Mucosa of descending colon (tissue), 3 donors: ENCODE data around the gene SLC15A3. TPM values are rescaled to one million over a fixed set of nuclear protein-coding genes. Genes with fewer than 3 reads are reported as not detected.
A peak's percentile ranks its signal among the peaks of the same experiment; 100 is the strongest.

Experiments used
- ATAC-seq: fragments of 200-7000 bp; cut with Tn5 transposase; one replicate; pipeline ENCODE4 v1.9.1; 2020; ENCODE audit warnings: mild to moderate bottlenecking, moderate library complexity
- DNase-seq, 3 donors: peaks; one replicate each; pipeline ENCODE4 v3.0.0-alpha.2; 2020
- H3K36me3 ChIP-seq: fragments of 200-600 bp; one replicate; pipeline ENCODE4 v1.8.0; 2021; ENCODE audit warnings: low read depth, mild to moderate bottlenecking
- H3K4me1 ChIP-seq: fragments of 200-600 bp; one replicate; pipeline ENCODE4 v1.8.0; 2021; ENCODE audit warnings: low read depth, mild to moderate bottlenecking
- H3K4me3 ChIP-seq: fragments of 200-600 bp; one replicate; pipeline ENCODE4 v1.8.0; 2021; ENCODE audit warnings: mild to moderate bottlenecking
- H3K9me3 ChIP-seq: fragments of 200-600 bp; one replicate; pipeline ENCODE4 v1.8.0; 2021; ENCODE audit warnings: mild to moderate bottlenecking
- intact Hi-C, 2 donors: fragments of 100-400 bp; cut with DNase I in 1 of 2; cut with micrococcal nuclease in 1 of 2; formaldehyde crosslinking; loops; one replicate each; pipeline versions ENCODE4 v1.11.0 to v1.11.1; 2022; cut with DNase I, micrococcal nuclease
- total RNA-seq, 3 donors: library from RNA; stranded (reverse); fragmentation: NEBNext Ultra II Directional in 2 of 3; extraction: Animal tissue kit (Norgen Biotek cat#: 25700) in 2 of 3; gene quantifications; one replicate each; pipeline versions ENCODE4 v1.2.1 to v1.2.4, GENCODE V29; 2021 to 2023
- TF ChIP-seq, protein P1 (sequence below): fragments of 200-600 bp; IDR thresholded peaks from one replicate; pipeline ENCODE4 v1.8.0; 2022; ENCODE audit warnings: antibody characterized with exemption, mild to moderate bottlenecking
- donor health status: DM: no; HTN: no; CAD: no; lungs with moderate emphysema.
- donor health status: DM: no; HTN: no; CAD: no.
- donor health status: DM: no; HTN: yes; CAD: no.

The SLC15A3 gene
- total RNA-seq, 3 donors from 2014 or later: 6.2 to 36.8 (median 18.4) TPM

DNA sequence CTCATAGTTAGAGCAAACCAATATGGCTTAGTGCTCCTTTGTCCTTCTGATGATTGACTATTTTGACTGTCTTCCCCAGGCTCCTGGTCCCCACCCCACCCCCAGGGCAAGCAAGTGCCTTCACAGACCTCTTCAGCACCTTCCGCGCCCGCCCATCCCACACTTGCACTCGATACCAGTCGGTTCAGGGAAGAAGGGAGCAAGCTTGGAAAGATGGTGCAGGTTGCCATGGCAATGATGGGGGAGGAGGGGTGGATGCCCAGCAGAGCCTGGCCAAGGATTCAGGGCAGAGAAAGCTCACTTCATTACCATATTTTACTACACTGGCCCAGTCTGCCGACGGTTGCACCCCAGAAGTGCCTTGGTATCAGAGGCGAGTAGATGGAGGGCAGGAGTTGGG, 25.5 kb downstream of the SLC15A3 start:
- intact Hi-C loops: no loop called here
- H3K4me1 ChIP-seq: peaks cover 17% of the 10 kb centered on the region
- ATAC-seq (no peak), DNase-seq (no peak)
- peaks cover 2% of the 10 kb centered on the region for H3K36me3 ChIP-seq
- H3K9me3 ChIP-seq: no peaks in the 10 kb centered on the region
- TF ChIP-seq, protein P1, sequence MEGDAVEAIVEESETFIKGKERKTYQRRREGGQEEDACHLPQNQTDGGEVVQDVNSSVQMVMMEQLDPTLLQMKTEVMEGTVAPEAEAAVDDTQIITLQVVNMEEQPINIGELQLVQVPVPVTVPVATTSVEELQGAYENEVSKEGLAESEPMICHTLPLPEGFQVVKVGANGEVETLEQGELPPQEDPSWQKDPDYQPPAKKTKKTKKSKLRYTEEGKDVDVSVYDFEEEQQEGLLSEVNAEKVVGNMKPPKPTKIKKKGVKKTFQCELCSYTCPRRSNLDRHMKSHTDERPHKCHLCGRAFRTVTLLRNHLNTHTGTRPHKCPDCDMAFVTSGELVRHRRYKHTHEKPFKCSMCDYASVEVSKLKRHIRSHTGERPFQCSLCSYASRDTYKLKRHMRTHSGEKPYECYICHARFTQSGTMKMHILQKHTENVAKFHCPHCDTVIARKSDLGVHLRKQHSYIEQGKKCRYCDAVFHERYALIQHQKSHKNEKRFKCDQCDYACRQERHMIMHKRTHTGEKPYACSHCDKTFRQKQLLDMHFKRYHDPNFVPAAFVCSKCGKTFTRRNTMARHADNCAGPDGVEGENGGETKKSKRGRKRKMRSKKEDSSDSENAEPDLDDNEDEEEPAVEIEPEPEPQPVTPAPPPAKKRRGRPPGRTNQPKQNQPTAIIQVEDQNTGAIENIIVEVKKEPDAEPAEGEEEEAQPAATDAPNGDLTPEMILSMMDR: no peak
- no peak overlapping the region for H3K4me3 ChIP-seq

DNA sequence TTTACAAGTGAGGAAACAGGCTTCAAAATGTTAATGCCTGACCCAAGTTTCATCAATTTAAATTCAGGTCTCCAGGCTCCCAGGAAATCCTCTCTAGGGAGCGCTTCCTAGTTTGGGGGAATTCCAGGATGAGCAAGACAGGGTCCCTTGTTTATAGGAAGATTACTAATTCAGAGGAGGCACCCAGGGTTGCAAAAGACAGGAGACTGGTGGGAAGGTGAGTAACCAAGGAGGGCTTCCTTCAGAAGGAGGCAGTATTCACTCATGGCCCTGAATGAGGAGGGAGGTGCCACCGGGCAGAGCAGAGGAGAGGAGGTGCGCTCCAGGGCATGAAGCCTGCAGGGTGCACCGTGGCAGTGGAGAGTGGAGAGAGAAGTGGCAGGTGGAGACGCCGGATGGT, 26.1 kb downstream of the SLC15A3 start:
- TF ChIP-seq, protein P1: no peak
- Histone ChIP-seq H3K9me3 (no peaks in the 10 kb centered on the region), H3K36me3 (peaks cover 3% of the 10 kb centered on the region), H3K4me3 (no peak overlapping the region), H3K4me1 (peaks cover 17% of the 10 kb centered on the region)
- intact Hi-C loops: no loop called here
- no peak for DNase-seq
- no peak for ATAC-seq

DNA sequence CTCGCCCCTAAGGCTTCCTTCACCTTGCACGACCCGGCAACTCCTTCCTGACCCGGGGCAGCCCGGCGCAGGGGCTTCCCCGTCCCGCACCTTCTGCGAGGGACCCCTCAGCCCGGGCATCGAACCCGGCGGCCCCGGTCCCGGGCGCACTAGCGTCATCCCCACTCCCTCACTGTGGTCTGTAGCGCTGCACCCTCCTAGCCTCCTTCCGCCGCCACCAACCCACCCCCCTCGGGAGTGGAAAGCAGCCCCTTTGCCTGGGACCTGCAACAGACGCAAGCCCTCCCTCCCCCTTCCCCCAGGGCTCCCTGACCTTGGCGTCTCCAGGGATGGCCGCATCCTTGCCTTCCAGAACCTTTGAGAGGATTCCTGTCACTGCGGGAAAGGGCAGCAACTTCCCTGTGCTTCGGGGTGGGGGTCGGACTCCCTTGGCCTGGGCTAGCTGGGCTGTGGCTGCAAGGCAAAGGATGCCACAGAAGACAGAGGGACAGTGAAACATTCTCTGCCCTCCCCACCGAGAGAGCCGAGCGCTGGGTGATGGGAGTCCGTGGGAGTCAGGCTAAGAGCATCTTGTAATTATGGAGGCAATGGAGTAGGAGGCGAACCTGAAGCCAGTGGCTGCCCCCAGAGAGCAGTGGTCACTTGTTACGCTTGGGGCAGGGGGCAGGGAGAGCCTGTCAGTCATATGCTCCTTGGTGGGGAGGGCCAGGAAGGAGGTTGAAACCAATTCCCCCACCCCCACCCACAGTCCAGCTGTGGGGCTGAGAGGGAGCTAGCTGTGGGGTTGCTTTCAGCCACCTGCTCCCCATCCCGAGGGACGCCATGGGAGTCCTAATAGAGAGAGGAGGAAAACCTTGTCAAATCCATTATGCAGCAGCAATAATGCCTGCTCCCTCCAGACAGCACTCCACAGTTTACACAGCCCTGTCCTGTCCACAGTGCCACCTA, 26.8 kb downstream of the SLC15A3 start:
- intact Hi-C loops: no loop called here
- peak; percentile 17 for ATAC-seq
- peak overlapping the region; percentile 17 for H3K4me3 ChIP-seq
- no peaks in the 10 kb centered on the region for H3K9me3 ChIP-seq
- H3K36me3 ChIP-seq: peaks cover 3% of the 10 kb centered on the region
- peaks cover 17% of the 10 kb centered on the region for H3K4me1 ChIP-seq
- DNase-seq: no peak
- TF ChIP-seq, protein P1: no peak

DNA sequence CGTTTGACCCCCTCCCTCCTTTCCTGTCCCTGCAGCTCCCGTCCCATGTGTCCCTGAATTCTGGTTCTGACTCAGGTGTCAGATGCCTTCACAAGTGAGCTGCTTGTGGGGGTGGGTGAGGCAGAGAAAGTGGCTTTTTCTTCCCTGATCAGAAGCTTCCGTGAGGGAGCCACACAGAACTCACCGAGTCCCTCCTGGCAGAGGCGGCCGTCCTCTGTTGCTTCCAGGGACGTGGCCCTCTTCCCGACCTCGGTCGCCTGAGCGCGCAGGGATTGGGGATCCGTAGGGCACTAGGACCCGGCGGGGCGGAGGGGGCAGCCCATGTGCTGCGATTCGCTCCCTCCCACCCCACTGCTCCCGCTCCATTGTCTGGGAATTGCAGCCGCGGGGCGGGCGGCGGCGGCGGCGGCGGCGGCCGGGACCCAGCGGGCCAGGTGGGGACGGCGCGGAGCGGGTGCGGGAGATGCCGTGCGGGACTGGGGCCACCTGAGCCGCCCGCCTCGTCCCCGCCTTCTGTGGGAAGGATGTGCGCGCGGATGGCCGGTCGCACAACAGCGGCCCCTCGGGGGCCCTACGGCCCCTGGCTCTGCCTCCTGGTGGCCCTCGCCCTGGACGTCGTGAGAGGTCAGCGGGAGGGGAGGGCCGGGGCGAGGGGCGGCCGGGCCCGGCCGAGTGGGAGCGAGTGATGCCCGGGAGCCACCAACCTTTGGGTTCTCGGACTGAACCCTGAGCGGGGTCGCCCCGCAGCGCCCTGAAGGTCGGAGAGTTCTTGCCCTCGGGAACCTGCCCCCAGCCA, 27.7 kb downstream of the SLC15A3 start, which contains the start of gene TMEM132A:
TMEM132A (plus strand) TSS at position 351 of the 796 bp plus-strand sequence; CDS start at position 525, 174 bp downstream.
- intact Hi-C loops: no loop called here
- Histone ChIP-seq H3K36me3 (peaks cover 3% of the 10 kb centered on the region), H3K4me3 (peak within 1 kb of the TSS; percentile 17), H3K9me3 (no peaks in the 10 kb centered on the region), H3K4me1 (peaks cover 17% of the 10 kb centered on the region)
- TF ChIP-seq, protein P1: no peak
- ATAC-seq (peak; percentile 92), DNase-seq (peak in 2 of 3 donors; percentile 78 to 81)

DNA sequence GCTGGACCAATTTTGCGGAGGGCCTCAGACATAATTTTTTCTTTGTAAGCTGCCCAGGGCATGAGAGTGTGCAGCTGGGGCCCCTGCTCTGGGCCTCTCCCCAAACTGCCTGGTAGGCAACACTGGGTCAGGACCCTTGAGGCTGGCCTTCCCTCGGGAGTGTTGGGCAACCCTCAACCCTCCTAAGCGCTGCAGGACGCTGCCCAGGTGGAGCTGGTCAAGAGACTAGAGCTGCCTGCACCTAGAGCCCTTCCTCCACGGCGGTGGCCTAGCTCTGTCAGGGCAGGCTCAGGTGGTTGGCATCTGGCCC, 28.2 kb downstream of the SLC15A3 start:
- intact Hi-C loops: no loop called here
- TF ChIP-seq, protein P1: no peak

More for the DNA sequence above, 28.2 kb downstream of the SLC15A3 start:
- Histone ChIP-seq H3K4me1 (peaks cover 17% of the 10 kb centered on the region), H3K36me3 (peaks cover 3% of the 10 kb centered on the region), H3K4me3 (no peak overlapping the region), H3K9me3 (no peaks in the 10 kb centered on the region)
- ATAC-seq (peak; percentile 9), DNase-seq (no peak)
